Placental epithelial cell (primary cell): Measurements from ENCODE around the gene SPINK14. TPM values are rescaled to one million over a fixed set of nuclear protein-coding genes. Genes with fewer than 3 reads are reported as not detected.

ENCODE experiments used
- small RNA-seq: library from RNA; depleted of rRNA; stranded (forward); fragments of <200 nt; gene quantifications from one replicate; pipeline ENCODE3, GENCODE V24; 2012
- total RNA-seq: library from RNA; depleted of rRNA; stranded (reverse); fragments of >200 nt; gene quantifications from 2 replicates; pipeline ENCODE4 v1.2.3, GENCODE V29; 2012

Gene SPINK14
- total RNA-seq = not detected in 2 replicates

GRCh38 chr5:148168246-148168645, at the start of gene SPINK14:
TSS of gene SPINK14 (plus strand) at chr5:148168546. CDS start at chr5:148169733, 1,187 bp downstream.

GRCh38 chr5:148202531-148203203, 34.3 kb downstream of the SPINK14 start, which contains the start of gene SPINK6:
TSS of gene SPINK6 (plus strand) at chr5:148203042. CDS start at chr5:148203097, 55 bp downstream.

Small RNA genes within 50 kb of the gene (small RNA-seq; reads per million reads assigned to genes)
- gene HMGN1P16 = not detected

Other genes starting within 250 kb of the SPINK14 start
- not detected in 2 replicates for gene SPINK5, start 104.6 kb upstream of the SPINK14 start, total RNA-seq
- gene SPINK6, start 34.5 kb downstream of the SPINK14 start, total RNA-seq = 0.39 TPM in 1 of 2 replicates, not detected in the other
- not detected in 2 replicates for gene MARCOL, start 70.0 kb downstream of the SPINK14 start, total RNA-seq
- not detected in 2 replicates for gene SPINK13, start 100.2 kb downstream of the SPINK14 start, total RNA-seq
- gene SPINK7, start 143.9 kb downstream of the SPINK14 start, total RNA-seq = not detected in 2 replicates
- gene SPINK9, start 167.0 kb downstream of the SPINK14 start, total RNA-seq = not detected in 2 replicates
- 61.7 and 72.2 TPM in 2 replicates for gene FBXO38, start 215.4 kb downstream of the SPINK14 start, total RNA-seq